K562 (cell line): ENCODE data around the gene SYNCRIP. TPM values are rescaled to one million over a fixed set of nuclear protein-coding genes. Genes with fewer than 3 reads are reported as not detected.

Source experiments
- ATAC-seq: fragments of 200-7000 bp; cut with Tn5 transposase; 3 replicates; pipeline ENCODE4 v1.9.1; 2020; ENCODE audit warnings: moderate library complexity
- BruUV-seq: library from RNA; stranded (reverse); fragments of 400-500 nt; replicated peaks from 2 replicates; lab custom pipeline; 2021; lab: Mats Ljungman, UMichigan
- CTCF ChIA-PET: fragments of 300-600 bp; formaldehyde crosslinking; extraction: SDS; loops from one replicate; lab custom pipeline; 2021; ENCODE audit warnings: low intra/inter-chr PET ratio; lab: Yijun Ruan, JAX
- POLR2A ChIA-PET: fragments of 300-600, 350-650 bp; sonication (Branson Sonifier 250); formaldehyde crosslinking; extraction: SDS; loops from one replicate; lab custom pipeline; 2021; ENCODE audit warnings: antibody characterized with exemption, inconsistent platforms; lab: Yijun Ruan, JAX
- DNase-seq, 4 experiments: peaks; one replicate each; pipeline versions ENCODE4 v3.0.0 to v3.0.0-alpha.2; 2011 to 2018; ENCODE audit warnings: low spot score in 3 of 4, mixed read lengths in 3 of 4; ENCODE audit errors: extremely low read depth in 1 of 4
- FAIRE-seq: peaks from 2 replicates; lab custom pipeline; 2011; peaks lifted over from hg19 to GRCh38; lab: Jason Lieb, UNC
- H2AFZ ChIP-seq: 2 replicates; pipeline ENCODE4 v1.6.0; 2011; ENCODE audit warnings: low read depth, low read length, control low read depth, inconsistent platforms
- H3K27ac ChIP-seq: fragments of 200-600 bp; 3 replicates; pipeline ENCODE4 v1.8.0; 2011; ENCODE audit warnings: low read depth, mild to moderate bottlenecking, control low read depth, inconsistent platforms, low read length, moderate library complexity, mixed read lengths; ENCODE audit errors: extremely low read depth
- H3K27me3 ChIP-seq, 2 experiments: fragments of 300-600 bp in 1 of 2; 2 replicates in 1 of 2; 3 replicates in 1 of 2; pipeline versions ENCODE4 v1.6.0 to v1.8.0; 2011; ENCODE audit warnings: inconsistent platforms in 2 of 2, low read length in 2 of 2, mild to moderate bottlenecking in 1 of 2, mixed read lengths in 1 of 2, moderate library complexity in 1 of 2; ENCODE audit not compliant: control insufficient read depth in 2 of 2, insufficient read depth in 2 of 2
- H3K36me3 ChIP-seq: fragments of 300-600 bp; 3 replicates; pipeline ENCODE4 v1.8.0; 2011; ENCODE audit warnings: mild to moderate bottlenecking, low read length, inconsistent platforms; ENCODE audit not compliant: control insufficient read depth, insufficient read depth
- H3K4me1 ChIP-seq, 2 experiments: fragments of 200-600 bp in 1 of 2; replicated peaks in 1 of 2; 2 replicates in 1 of 2; 3 replicates in 1 of 2; pipeline versions ENCODE4 v1.5.1 to v1.8.0; 2011; ENCODE audit warnings: inconsistent platforms in 2 of 2, low read length in 2 of 2, mild to moderate bottlenecking in 1 of 2, mixed read lengths in 1 of 2, moderate library complexity in 1 of 2; ENCODE audit not compliant: control insufficient read depth in 2 of 2, insufficient read depth in 2 of 2
- H3K4me2 ChIP-seq: 2 replicates; pipeline ENCODE4 v1.6.1; 2011; ENCODE audit warnings: low read length, control low read depth, inconsistent platforms, mixed read lengths; ENCODE audit not compliant: insufficient read depth
- H3K4me3 ChIP-seq: fragments of 200-600 bp; sonication (generic), shearing (Covaris generic); 2 replicates; pipeline ENCODE4 v1.5.1; 2016; ENCODE audit warnings: control low read depth, inconsistent platforms
- H3K79me2 ChIP-seq: fragments of 200-600 bp; 3 replicates; pipeline ENCODE4 v1.8.0; 2011; ENCODE audit warnings: low read length, inconsistent platforms; ENCODE audit not compliant: control insufficient read depth, insufficient read depth
- H3K9ac ChIP-seq, 2 experiments: 2 replicates each; pipeline versions ENCODE4 v1.6.0 to v1.6.1; 2011; ENCODE audit warnings: low read depth in 2 of 2, low read length in 2 of 2, control low read depth in 1 of 2, inconsistent platforms in 1 of 2, mild to moderate bottlenecking in 1 of 2, mixed read lengths in 1 of 2; ENCODE audit not compliant: insufficient read depth in 1 of 2
- H3K9me1 ChIP-seq: one replicate; pipeline ENCODE4 v1.6.0; 2011; ENCODE audit warnings: inconsistent platforms, mild to moderate bottlenecking, low read length, moderate library complexity; ENCODE audit not compliant: control insufficient read depth, insufficient read depth
- H3K9me3 ChIP-seq: replicated peaks from 2 replicates; pipeline ENCODE4 v1.5.1; 2011; ENCODE audit warnings: low read depth, low read length, inconsistent platforms; ENCODE audit not compliant: control insufficient read depth, insufficient read depth
- H4K20me1 ChIP-seq: replicated peaks from 2 replicates; pipeline ENCODE4 v1.6.1; 2011; ENCODE audit warnings: low read length, inconsistent platforms, mixed read lengths; ENCODE audit not compliant: control insufficient read depth, insufficient read depth
- CCNT2 ChIP-seq: IDR thresholded peaks from 2 replicates; pipeline ENCODE4 v1.6.1; 2011; ENCODE audit warnings: borderline replicate concordance, low read depth, mild to moderate bottlenecking, moderate library complexity, mixed read lengths, low read length; ENCODE audit not compliant: insufficient read length; ENCODE audit errors: extremely low read depth
- ELF1 ChIP-seq: fragments of 200-800 bp; sonication (Bioruptor generic); IDR thresholded peaks from 2 replicates; pipeline ENCODE4 v1.6.1; 2016; ENCODE audit warnings: missing genetic modification characterization, missing compliant biosample characterization
- GTF2E2 ChIP-seq: fragments of 200-800 bp; sonication (Bioruptor generic); IDR thresholded peaks from 2 replicates; pipeline ENCODE4 v1.6.1; 2016; ENCODE audit warnings: missing genetic modification characterization, missing compliant biosample characterization
- MED1 ChIP-seq: sonication (generic); formaldehyde crosslinking; IDR thresholded peaks from 2 replicates; pipeline ENCODE4 v1.8.1; 2023; ENCODE audit warnings: missing genetic modification reagents, borderline replicate concordance
- NCOR1 ChIP-seq: fragments of 450-650 bp; IDR thresholded peaks from 2 replicates; pipeline ENCODE4 v1.6.1; 2016; ENCODE audit warnings: mild to moderate bottlenecking, moderate library complexity
- YY1 ChIP-seq, 3 experiments: IDR thresholded peaks; 2 replicates each; pipeline ENCODE4 v1.6.1; 2011; ENCODE audit warnings: low read length in 2 of 3, mild to moderate bottlenecking in 2 of 3, moderate library complexity in 2 of 3, borderline replicate concordance in 1 of 3, control low read depth in 1 of 3, low read depth in 1 of 3; ENCODE audit not compliant: insufficient read depth in 3 of 3, insufficient replicate concordance in 2 of 3, control insufficient read depth in 1 of 3, insufficient read length in 1 of 3; ENCODE audit errors: extremely low read depth in 1 of 3
- WGBS: fragments of 100-300 bp; shearing (Covaris generic); methylation state at CpG from one replicate; pipeline ENCODE4 v1.1.6; 2016; ENCODE audit warnings: low coverage, mixed read lengths; ENCODE audit not compliant: insufficient coverage; ENCODE audit errors: missing lambda C conversion rate; 5-methylcytosine and 5-hydroxymethylcytosine counted together
- in situ Hi-C: fragments of 300-500 bp; cut with MboI; formaldehyde crosslinking; loops from 4 replicates; pipeline ENCODE4 v1.15.0; 2018; ENCODE audit warnings: inconsistent platforms, mixed read lengths
- intact Hi-C: fragments of 100-400 bp; cut with micrococcal nuclease; formaldehyde crosslinking; loops from 2 replicates; pipeline ENCODE4 v1.14.2; 2022
- polyA plus RNA-seq, 8 experiments: library from polyadenylated mRNA; depleted of rRNA in 4 of 8; stranded (reverse) in 5 of 8; unstranded in 3 of 8; fragments of >200 nt; fragmentation: Nextera tagmentation in 2 of 8; fragmentation: Illumina TruSeq in 1 of 8; extraction: Ambion mirVana in 2 of 8; extraction: Trizol in 1 of 8; gene quantifications; 2 replicates each; pipeline versions ENCODE4 v1.2.1 to v1.2.3, GENCODE V29; 2011 to 2014; ENCODE audit warnings: inconsistent platforms in 1 of 8, missing spikeins in 1 of 8
- total RNA-seq, 7 experiments: library from RNA; depleted of rRNA in 6 of 7; stranded (reverse); fragments of >200 nt in 6 of 7; fragmentation: Illumina TruSeq in 2 of 7; extraction: Trizol in 2 of 7; gene quantifications; 2 replicates each; pipeline versions ENCODE4 v1.2.1 to v1.2.3, GENCODE V29; 2011 to 2021; ENCODE audit warnings: low replicate concordance in 1 of 7
- TF ChIP-seq, protein P1 (sequence below): fragments of 250-450 bp; sonication (Bioruptor Pico); IDR thresholded peaks from 2 replicates; pipeline ENCODE4 v1.8.0; 2022; ENCODE audit warnings: moderate library complexity, mild to moderate bottlenecking, inconsistent platforms
- TF ChIP-seq, protein P2 (sequence below): fragments of 450-650 bp; IDR thresholded peaks from 2 replicates; pipeline ENCODE4 v1.6.1; 2016; ENCODE audit warnings: borderline replicate concordance

Gene SYNCRIP
- total and polyA plus RNA-seq, 9 of the 15 experiments (the other 6 are each of a cell fraction or from before 2014, with no cell fraction given): 46.5 to 295 (median 140) TPM

DNA sequence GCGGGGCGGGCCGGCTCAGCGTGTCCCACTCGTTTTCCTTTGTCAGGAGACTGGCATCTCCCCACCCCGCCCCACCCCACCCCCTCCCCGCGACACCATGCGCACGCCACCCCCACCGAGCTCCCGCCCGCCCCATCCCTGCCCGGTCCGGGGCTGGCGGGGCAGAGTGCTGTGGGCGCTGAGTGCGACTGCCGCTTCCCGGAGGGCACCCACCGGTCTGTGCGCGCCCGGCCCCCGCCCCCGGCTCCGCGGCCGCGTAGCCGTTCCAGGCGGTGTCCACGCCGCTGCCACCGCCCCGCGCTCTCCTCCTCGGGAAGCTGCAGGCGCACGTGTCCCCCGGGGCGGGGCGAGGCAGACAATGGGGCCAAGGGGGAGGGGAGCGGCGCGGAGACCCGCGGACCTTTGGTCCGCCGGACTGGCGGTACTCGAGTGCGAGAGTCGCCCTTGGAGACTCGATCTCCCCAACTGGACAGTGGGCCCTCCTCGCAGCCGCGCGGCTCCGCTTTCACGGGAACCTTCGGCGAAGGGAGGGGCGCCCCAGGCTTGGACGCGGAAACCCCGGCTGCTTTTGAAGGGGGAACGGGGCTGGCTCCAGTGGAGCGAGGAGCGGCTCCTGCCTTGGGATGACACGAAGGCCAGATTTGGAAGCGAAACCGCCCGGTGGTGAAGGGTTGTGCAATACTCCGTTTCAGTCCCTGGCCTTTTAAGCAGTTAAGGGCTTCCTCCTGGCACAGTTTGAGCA lies 1.0 kb upstream of the SYNCRIP start:
- Histone ChIP-seq H3K36me3 (peaks cover 30% of the 10 kb centered on the region), H4K20me1 (peaks cover 19% of the 10 kb centered on the region), H2AFZ (peak overlapping the region; percentile 92), H3K4me2 (peak overlapping the region; percentile 75), H3K9me1 (no peaks in the 10 kb centered on the region), H3K4me1 (peaks cover 12 to 19% of the 10 kb centered on the region in 2 experiments; a peak in 4 of 5 replicates), H3K27me3 (no peaks in the 10 kb centered on the region), H3K9me3 (peaks cover 4% of the 10 kb centered on the region), H3K79me2 (peaks cover 47% of the 10 kb centered on the region), H3K9ac (peak overlapping the region; percentile 72 to 98), H3K27ac (peak overlapping the region; percentile 93), H3K4me3 (peak overlapping the region; percentile 87)
- in situ Hi-C loops: loop anchor here (5.0 kb wide), 1 partner anchor 34 kb away; no protein-coding TSS in a partner anchor
- ChIA-PET CTCF (no interaction called here), POLR2A (interaction anchor here (0.7 to 8.1 kb wide), 7 partner anchors 15 to 74 kb away, joined by 3 to 188 read pairs (median 3); no protein-coding TSS in a partner anchor)
- intact Hi-C loops: loop anchor here (1.0 to 2.0 kb wide), 2 partner anchors 35 to 51 kb away; partner anchors contain the start of gene SNX14
- BruUV-seq: TSS peak; percentile 92
- peak; percentile 63 for FAIRE-seq
- peak in 3 of 4 experiments; percentile 75 to 88 (median 88) for DNase-seq
- WGBS: 0% methylated on average over 5 of the region's 75 CpGs
- peak; percentile 71 for ATAC-seq
- TF ChIP-seq CCNT2: peak; percentile 21
- peak; percentile 48; the same call in 1 of the 2 replicates for TF ChIP-seq ELF1 (tag)
- peak; percentile 14; the same call in 1 of the 2 replicates for TF ChIP-seq NCOR1
- 0 out of 2 replicates have a peak, but pooled peaks have one; percentile 38 for TF ChIP-seq MED1
- TF ChIP-seq, protein P1, sequence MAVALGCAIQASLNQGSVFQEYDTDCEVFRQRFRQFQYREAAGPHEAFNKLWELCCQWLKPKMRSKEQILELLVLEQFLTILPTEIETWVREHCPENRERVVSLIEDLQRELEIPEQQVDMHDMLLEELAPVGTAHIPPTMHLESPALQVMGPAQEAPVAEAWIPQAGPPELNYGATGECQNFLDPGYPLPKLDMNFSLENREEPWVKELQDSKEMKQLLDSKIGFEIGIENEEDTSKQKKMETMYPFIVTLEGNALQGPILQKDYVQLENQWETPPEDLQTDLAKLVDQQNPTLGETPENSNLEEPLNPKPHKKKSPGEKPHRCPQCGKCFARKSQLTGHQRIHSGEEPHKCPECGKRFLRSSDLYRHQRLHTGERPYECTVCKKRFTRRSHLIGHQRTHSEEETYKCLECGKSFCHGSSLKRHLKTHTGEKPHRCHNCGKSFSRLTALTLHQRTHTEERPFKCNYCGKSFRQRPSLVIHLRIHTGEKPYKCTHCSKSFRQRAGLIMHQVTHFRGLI (CRISPR knock-in tag): no peak
- TF ChIP-seq GTF2E2: peak; percentile 85
- TF ChIP-seq YY1 (IDR thresholded peaks at IDR 0.05; ENCODE audit: borderline replicate concordance in 1 of 3, control insufficient read depth in 1 of 3, extremely low read depth in 1 of 3, insufficient read depth in 3 of 3, insufficient read length in 1 of 3, insufficient replicate concordance in 2 of 3, low read depth in 1 of 3, low read length in 2 of 3): peak in 2 of 3 experiments; percentile 70 to 71
- TF ChIP-seq, protein P2, sequence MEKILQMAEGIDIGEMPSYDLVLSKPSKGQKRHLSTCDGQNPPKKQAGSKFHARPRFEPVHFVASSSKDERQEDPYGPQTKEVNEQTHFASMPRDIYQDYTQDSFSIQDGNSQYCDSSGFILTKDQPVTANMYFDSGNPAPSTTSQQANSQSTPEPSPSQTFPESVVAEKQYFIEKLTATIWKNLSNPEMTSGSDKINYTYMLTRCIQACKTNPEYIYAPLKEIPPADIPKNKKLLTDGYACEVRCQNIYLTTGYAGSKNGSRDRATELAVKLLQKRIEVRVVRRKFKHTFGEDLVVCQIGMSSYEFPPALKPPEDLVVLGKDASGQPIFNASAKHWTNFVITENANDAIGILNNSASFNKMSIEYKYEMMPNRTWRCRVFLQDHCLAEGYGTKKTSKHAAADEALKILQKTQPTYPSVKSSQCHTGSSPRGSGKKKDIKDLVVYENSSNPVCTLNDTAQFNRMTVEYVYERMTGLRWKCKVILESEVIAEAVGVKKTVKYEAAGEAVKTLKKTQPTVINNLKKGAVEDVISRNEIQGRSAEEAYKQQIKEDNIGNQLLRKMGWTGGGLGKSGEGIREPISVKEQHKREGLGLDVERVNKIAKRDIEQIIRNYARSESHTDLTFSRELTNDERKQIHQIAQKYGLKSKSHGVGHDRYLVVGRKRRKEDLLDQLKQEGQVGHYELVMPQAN: peak; percentile 68
